ES-I3 (cell line): ENCODE results near the gene KIAA1958.

Experiments
- H3K36me3 ChIP-seq: 2 replicates; pipeline ENCODE4 v1.6.1; 2013; ENCODE audit warnings: mild to moderate bottlenecking, low read length, control low read depth, moderate library complexity; ENCODE audit not compliant: insufficient read depth
- H3K4me1 ChIP-seq: 2 replicates; pipeline ENCODE4 v1.6.1; 2013; ENCODE audit warnings: mild to moderate bottlenecking, control low read depth, low read length; ENCODE audit not compliant: insufficient read depth
- H3K9ac ChIP-seq: 2 replicates; pipeline ENCODE4 v1.6.1; 2013; ENCODE audit warnings: low read depth, mild to moderate bottlenecking, low read length, moderate library complexity
- H3K9me3 ChIP-seq: 2 replicates; pipeline ENCODE4 v1.6.1; 2013; ENCODE audit warnings: mild to moderate bottlenecking, low read length, moderate library complexity; ENCODE audit not compliant: control insufficient read depth, insufficient read depth

Gene KIAA1958

GRCh38 chr9:112604790-112605189, 118.2 kb downstream of the KIAA1958 start:
- Histone ChIP-seq H3K9me3 (no peaks in the 10 kb centered on the region), H3K4me1 (no peaks in the 10 kb centered on the region), H3K9ac (no peak overlapping the region), H3K36me3 (no peaks in the 10 kb centered on the region)

GRCh38 chr9:112605518-112605917, 118.9 kb downstream of the KIAA1958 start:
- no peaks in the 10 kb centered on the region for H3K9me3 ChIP-seq
- H3K36me3 ChIP-seq: no peaks in the 10 kb centered on the region
- H3K9ac ChIP-seq: no peak overlapping the region
- no peaks in the 10 kb centered on the region for H3K4me1 ChIP-seq

GRCh38 chr9:112605963-112606699, 119.5 kb downstream of the KIAA1958 start:
- H3K9ac ChIP-seq: no peak overlapping the region
- H3K9me3 ChIP-seq: no peaks in the 10 kb centered on the region
- no peaks in the 10 kb centered on the region for H3K36me3 ChIP-seq
- H3K4me1 ChIP-seq: no peaks in the 10 kb centered on the region

- no peaks in the 10 kb centered on the region for H3K9me3 ChIP-seq
- H3K9ac ChIP-seq: no peak overlapping the region
- no peaks in the 10 kb centered on the region for H3K4me1 ChIP-seq
- H3K36me3 ChIP-seq: no peaks in the 10 kb centered on the region
Measured at GRCh38 chr9:112608851-112609250, 122.2 kb downstream of the KIAA1958 start.

- Histone ChIP-seq H3K4me1 (0 out of 2 replicates have a peak, but pooled peaks cover 3% of the 10 kb centered on the region), H3K36me3 (no peaks in the 10 kb centered on the region), H3K9ac (no peak overlapping the region), H3K9me3 (no peaks in the 10 kb centered on the region)
Measured at GRCh38 chr9:112615584-112616266, 129.1 kb downstream of the KIAA1958 start.

GRCh38 chr9:112617371-112617770, 130.7 kb downstream of the KIAA1958 start:
- no peak overlapping the region for H3K9ac ChIP-seq
- H3K36me3 ChIP-seq: no peaks in the 10 kb centered on the region
- 0 out of 2 replicates have a peak, but pooled peaks cover 3% of the 10 kb centered on the region for H3K4me1 ChIP-seq
- H3K9me3 ChIP-seq: no peaks in the 10 kb centered on the region

- Histone ChIP-seq H3K9me3 (no peaks in the 10 kb centered on the region), H3K36me3 (no peaks in the 10 kb centered on the region), H3K9ac (no peak overlapping the region), H3K4me1 (0 out of 2 replicates have a peak, but pooled peaks cover 3% of the 10 kb centered on the region)
Measured at GRCh38 chr9:112618385-112619009, 131.9 kb downstream of the KIAA1958 start.

GRCh38 chr9:112620388-112620787, 133.8 kb downstream of the KIAA1958 start:
- 0 out of 2 replicates have a peak, but pooled peaks cover 3% of the 10 kb centered on the region for H3K4me1 ChIP-seq
- no peak overlapping the region for H3K9ac ChIP-seq
- H3K9me3 ChIP-seq: no peaks in the 10 kb centered on the region
- no peaks in the 10 kb centered on the region for H3K36me3 ChIP-seq

- H3K9ac ChIP-seq: no peak overlapping the region
- H3K36me3 ChIP-seq: no peaks in the 10 kb centered on the region
- H3K4me1 ChIP-seq: no peaks in the 10 kb centered on the region
- H3K9me3 ChIP-seq: no peaks in the 10 kb centered on the region
Measured at GRCh38 chr9:112621018-112621655, 134.5 kb downstream of the KIAA1958 start.

GRCh38 chr9:112623198-112623597, 136.6 kb downstream of the KIAA1958 start:
- no peaks in the 10 kb centered on the region for H3K36me3 ChIP-seq
- no peaks in the 10 kb centered on the region for H3K4me1 ChIP-seq
- no peaks in the 10 kb centered on the region for H3K9me3 ChIP-seq
- no peak overlapping the region for H3K9ac ChIP-seq

GRCh38 chr9:112624711-112625707, 138.4 kb downstream of the KIAA1958 start:
- Histone ChIP-seq H3K4me1 (no peaks in the 10 kb centered on the region), H3K36me3 (no peaks in the 10 kb centered on the region), H3K9ac (no peak overlapping the region), H3K9me3 (no peaks in the 10 kb centered on the region)

- Histone ChIP-seq H3K4me1 (no peaks in the 10 kb centered on the region), H3K36me3 (no peaks in the 10 kb centered on the region), H3K9me3 (no peaks in the 10 kb centered on the region), H3K9ac (no peak overlapping the region)
Measured at GRCh38 chr9:112629671-112630485, 143.3 kb downstream of the KIAA1958 start.
